Measurements from ENCODE around the gene D2HGDH. TPM values are rescaled to one million over a fixed set of nuclear protein-coding genes. Genes with fewer than 3 reads are reported as not detected.
"Not testable (repeated sequence)": the region's sequence is repeated elsewhere in the genome, so short reads cannot be mapped to it uniquely, and the experiment has no call there.

The D2HGDH gene
- total RNA-seq, 4 donors from 2014 or later, result 16.9 to 33.4 (median 23.6) TPM

GRCh38 chr2:241741016-241741415 is 6.6 kb downstream of the D2HGDH start:
- 54 to 75% methylated on average over 8 to 10 of the region's 10 CpGs for WGBS, 2 donors
- Histone ChIP-seq H3K4me3 (no peak overlapping the region), H3K36me3 (peaks cover 16 to 78% (median 17%) of the 10 kb centered on the region in 3 donors), H3K9me3 (no peaks in the 10 kb centered on the region), H3K27ac (no peak overlapping the region), H3K27me3 (no peaks in the 10 kb centered on the region), H3K4me1 (peaks cover 3 to 44% (median 6%) of the 10 kb centered on the region in 3 donors)
- TF ChIP-seq, protein P1, sequence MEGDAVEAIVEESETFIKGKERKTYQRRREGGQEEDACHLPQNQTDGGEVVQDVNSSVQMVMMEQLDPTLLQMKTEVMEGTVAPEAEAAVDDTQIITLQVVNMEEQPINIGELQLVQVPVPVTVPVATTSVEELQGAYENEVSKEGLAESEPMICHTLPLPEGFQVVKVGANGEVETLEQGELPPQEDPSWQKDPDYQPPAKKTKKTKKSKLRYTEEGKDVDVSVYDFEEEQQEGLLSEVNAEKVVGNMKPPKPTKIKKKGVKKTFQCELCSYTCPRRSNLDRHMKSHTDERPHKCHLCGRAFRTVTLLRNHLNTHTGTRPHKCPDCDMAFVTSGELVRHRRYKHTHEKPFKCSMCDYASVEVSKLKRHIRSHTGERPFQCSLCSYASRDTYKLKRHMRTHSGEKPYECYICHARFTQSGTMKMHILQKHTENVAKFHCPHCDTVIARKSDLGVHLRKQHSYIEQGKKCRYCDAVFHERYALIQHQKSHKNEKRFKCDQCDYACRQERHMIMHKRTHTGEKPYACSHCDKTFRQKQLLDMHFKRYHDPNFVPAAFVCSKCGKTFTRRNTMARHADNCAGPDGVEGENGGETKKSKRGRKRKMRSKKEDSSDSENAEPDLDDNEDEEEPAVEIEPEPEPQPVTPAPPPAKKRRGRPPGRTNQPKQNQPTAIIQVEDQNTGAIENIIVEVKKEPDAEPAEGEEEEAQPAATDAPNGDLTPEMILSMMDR (IDR thresholded peaks at IDR 0.05), result no peak
- TF ChIP-seq POLR2A (IDR thresholded peaks at IDR 0.05), result no peak
- DNase-seq, result no peak
- intact Hi-C loops (cut with DNase I), result no loop called here

DNA sequence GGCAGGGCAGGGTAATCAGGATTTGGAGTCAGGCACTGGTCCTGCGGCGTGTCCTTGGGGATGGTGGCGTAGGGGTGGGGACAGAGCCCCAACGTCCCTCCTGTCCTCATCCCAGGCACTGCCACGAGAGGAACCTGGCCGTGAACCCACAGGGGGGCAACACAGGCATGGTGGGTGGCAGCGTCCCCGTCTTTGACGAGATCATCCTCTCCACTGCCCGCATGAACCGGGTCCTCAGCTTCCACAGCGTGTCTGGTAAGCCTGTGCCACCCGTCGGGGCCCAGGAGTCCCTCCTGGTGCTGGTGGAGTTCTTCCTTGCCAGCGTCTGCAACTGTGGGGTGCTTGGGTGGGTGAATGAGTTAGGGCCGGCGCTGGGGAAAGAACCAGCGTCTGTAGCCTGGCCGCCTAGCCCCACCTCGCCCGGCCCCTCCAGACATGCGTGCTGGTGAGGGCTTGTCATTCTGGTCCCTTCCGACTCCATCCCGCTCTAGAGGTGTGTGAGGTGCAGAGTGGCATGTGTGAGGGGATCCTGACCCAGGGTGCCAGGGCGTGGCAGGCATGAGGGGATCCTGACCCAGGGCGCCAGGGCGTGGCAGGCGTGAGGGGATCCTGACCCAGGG is 8.0 kb downstream of the D2HGDH start:
- Histone ChIP-seq H3K27ac (no peak overlapping the region), H3K4me3 (no peak overlapping the region), H3K9me3 (no peaks in the 10 kb centered on the region), H3K36me3 (peaks cover 16 to 92% (median 17%) of the 10 kb centered on the region in 3 donors), H3K4me1 (peaks cover 3 to 30% (median 3%) of the 10 kb centered on the region in 3 donors), H3K27me3 (no peaks in the 10 kb centered on the region)
- WGBS, 2 donors, result 98% methylated on average over 8 of the region's 28 CpGs; no CpG with 5 or more reads in 1 of the 2 donors
- intact Hi-C loops (cut with DNase I), result no loop called here
- TF ChIP-seq, protein P1 (IDR thresholded peaks at IDR 0.05), result no peak
- TF ChIP-seq POLR2A (IDR thresholded peaks at IDR 0.05), result no peak
- DNase-seq, result no peak

DNA sequence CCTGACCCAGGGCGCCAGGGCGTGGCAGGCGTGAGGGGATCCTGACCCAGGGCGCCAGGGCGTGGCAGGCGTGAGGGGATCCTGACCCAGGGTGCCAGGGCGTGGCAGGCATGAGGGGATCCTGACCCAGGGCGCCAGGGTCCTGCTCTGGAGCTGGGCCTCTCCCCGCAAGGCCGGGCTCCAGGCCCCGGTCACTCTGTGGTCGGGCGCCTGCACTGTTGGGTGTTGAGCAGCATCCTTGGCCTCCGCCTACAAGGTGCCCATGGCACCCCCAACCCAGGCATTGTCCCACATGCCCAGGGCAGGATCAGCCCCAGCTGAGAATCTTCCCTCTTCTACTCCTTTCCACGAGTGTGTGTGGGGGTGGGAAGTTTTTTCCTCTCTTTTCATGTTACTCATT is 8.6 kb downstream of the D2HGDH start:
- 67 to 80% methylated on average over 1 to 2 of the region's 15 CpGs for WGBS, 2 donors

DNA sequence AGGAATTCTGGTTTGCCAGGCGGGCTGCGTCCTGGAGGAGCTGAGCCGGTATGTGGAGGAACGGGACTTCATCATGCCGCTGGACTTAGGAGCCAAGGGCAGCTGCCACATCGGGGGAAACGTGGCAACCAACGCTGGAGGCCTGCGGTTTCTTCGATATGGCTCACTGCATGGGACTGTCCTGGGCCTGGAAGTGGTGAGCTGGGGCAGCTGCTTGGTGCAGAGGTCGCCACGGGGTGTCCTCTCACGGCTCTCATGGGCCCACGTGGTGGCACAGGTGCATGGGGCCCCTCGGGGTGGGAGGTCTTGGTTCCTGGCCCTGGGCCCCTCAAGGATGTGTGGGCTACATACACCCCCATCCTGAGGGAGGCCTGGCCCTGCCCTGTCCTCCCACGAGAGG is 9.2 kb downstream of the D2HGDH start:
- TF ChIP-seq, protein P1 (IDR thresholded peaks at IDR 0.05), result no peak
- TF ChIP-seq POLR2A (IDR thresholded peaks at IDR 0.05), result no peak
- Histone ChIP-seq H3K27me3 (no peaks in the 10 kb centered on the region), H3K9me3 (no peaks in the 10 kb centered on the region), H3K27ac (no peak overlapping the region), H3K4me1 (peaks cover 0 to 18% (median 1%) of the 10 kb centered on the region in 3 donors), H3K36me3 (peaks cover 17 to 95% (median 21%) of the 10 kb centered on the region in 3 donors), H3K4me3 (no peak overlapping the region)
- intact Hi-C loops (cut with DNase I), result no loop called here
- 88% methylated on average over 8 of the region's 16 CpGs; no CpG with 5 or more reads in 1 of the 2 donors for WGBS, 2 donors
- DNase-seq, result no peak

More for the DNA sequence above, 8.6 kb downstream of the D2HGDH start:
- H3K4me3 ChIP-seq; DNase-seq; H3K27ac ChIP-seq; H3K9me3 ChIP-seq; intact Hi-C loops (cut with DNase I); H3K27me3 ChIP-seq: not testable (repeated sequence)
- Histone ChIP-seq H3K4me1 (peaks cover 0 to 24% (median 3%) of the 10 kb centered on the region in 3 donors), H3K36me3 (peaks cover 16 to 95% (median 17%) of the 10 kb centered on the region in 3 donors)

DNA sequence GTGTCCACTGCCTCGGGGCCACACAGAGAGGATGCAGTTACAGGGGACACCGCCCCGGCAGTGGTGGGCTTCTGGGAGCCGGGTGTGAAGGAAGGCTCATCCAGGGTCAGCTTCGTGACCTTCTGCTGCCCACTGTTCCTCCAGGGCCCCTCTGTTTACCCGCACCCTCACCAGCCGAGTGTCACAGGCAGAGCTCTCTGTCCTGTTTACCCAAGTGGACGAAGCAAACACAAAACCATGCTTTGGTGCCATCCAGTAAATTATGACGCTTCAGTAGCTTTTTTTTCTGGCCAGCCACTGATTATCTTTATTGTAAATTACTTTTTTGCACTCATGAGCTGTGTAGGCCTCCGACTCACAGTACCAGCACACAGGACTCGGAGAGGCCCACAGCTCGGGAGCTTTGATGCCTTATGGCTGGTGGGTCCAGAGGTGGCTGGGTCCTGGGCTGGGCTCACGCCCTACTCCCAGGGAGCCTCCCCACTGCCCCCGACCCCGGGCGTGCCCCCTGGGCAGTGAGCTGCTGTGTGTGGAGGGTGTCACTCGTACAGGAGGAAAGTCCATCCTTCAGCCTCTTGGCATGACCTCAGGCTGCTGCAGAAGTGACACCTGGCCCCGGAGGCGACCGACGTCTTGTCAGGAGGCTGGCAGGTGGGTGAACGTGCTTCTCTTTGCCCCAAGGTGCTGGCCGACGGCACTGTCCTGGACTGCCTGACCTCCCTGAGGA is 9.8 kb downstream of the D2HGDH start:
- DNase-seq, result no peak
- TF ChIP-seq, protein P1 (IDR thresholded peaks at IDR 0.05), result no peak
- no peak for TF ChIP-seq POLR2A (IDR thresholded peaks at IDR 0.05)
- Histone ChIP-seq H3K36me3 (peaks cover 17 to 95% (median 24%) of the 10 kb centered on the region in 3 donors), H3K27ac (no peak overlapping the region), H3K9me3 (no peaks in the 10 kb centered on the region), H3K4me3 (no peak overlapping the region), H3K4me1 (peaks cover 0 to 16% (median 0%) of the 10 kb centered on the region in 3 donors), H3K27me3 (no peaks in the 10 kb centered on the region)
- 89 to 98% methylated on average over 7 to 16 of the region's 24 CpGs for WGBS, 2 donors
- intact Hi-C loops (cut with DNase I), result no loop called here
